Measurements from ENCODE around the gene PRSS8.

PRSS8 gene

DNA sequence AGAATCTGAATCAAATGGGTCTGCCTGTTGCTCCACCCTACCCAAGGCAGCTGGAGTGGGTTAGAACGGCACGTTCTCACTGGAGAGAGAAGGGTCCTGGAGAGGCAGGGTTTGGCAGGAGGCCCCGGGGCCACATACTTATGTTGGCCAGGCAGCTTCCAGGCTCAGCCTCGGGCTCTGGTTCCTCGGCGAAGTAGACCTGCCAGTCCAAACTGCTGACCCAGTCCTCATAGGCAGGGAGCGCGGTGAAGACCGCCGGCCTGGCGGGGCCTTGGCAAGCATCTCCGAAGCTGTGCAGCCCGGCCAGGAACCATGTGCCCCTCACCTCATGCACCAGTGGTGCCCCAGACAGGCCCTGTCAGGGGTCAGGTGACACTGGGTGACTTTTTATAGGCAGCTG is 51.5 kb downstream of the PRSS8 start:
- H3K4me3 ChIP-seq (ENCODE audit: low read length) = no peak overlapping the region
- no peak for DNase-seq (ENCODE audit: low read depth)
- no peak overlapping the region for H3K9ac ChIP-seq (ENCODE audit: low read length)
- peaks cover 11% of the 10 kb centered on the region for H3K4me1 ChIP-seq (ENCODE audit: control insufficient read depth, insufficient read depth, low read length)
- no peaks in the 10 kb centered on the region for H3K9me3 ChIP-seq (ENCODE audit: control insufficient read depth, low read length)
- peaks cover 28% of the 10 kb centered on the region for H3K36me3 ChIP-seq (ENCODE audit: control insufficient read depth, insufficient read depth, low read length, severe bottlenecking)
- no peaks in the 10 kb centered on the region for H3K27me3 ChIP-seq (replicated peaks; ENCODE audit: control insufficient read depth, insufficient read depth, low read length)

DNA sequence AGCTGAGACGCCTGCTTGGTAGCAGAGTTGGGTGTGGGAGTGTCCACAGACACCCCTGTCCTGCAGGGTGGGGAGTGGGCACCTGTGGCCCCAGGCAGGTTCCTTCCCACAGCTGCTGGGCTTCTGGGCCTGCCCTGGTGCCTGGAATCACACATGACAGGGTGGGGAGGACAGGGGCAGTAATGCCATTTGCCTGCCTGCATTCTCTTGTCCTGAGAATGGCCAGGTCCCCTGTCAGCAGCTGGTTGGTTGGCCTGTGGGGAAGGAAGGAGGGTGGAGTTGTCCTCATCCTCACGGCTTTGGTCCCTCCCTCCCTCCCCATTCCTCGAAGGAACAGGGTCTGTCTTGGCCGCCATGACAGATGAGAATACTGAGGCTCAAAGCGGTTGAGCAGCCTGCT is 52.0 kb downstream of the PRSS8 start:
- Histone ChIP-seq H3K4me1 (ENCODE audit: control insufficient read depth, insufficient read depth, low read length) (peaks cover 11% of the 10 kb centered on the region), H3K27me3 (replicated peaks; ENCODE audit: control insufficient read depth, insufficient read depth, low read length) (no peaks in the 10 kb centered on the region), H3K36me3 (ENCODE audit: control insufficient read depth, insufficient read depth, low read length, severe bottlenecking) (peaks cover 32% of the 10 kb centered on the region), H3K4me3 (ENCODE audit: low read length) (no peak overlapping the region), H3K9ac (ENCODE audit: low read length) (no peak overlapping the region), H3K9me3 (ENCODE audit: control insufficient read depth, low read length) (no peaks in the 10 kb centered on the region)
- no peak for DNase-seq (ENCODE audit: low read depth)

DNA sequence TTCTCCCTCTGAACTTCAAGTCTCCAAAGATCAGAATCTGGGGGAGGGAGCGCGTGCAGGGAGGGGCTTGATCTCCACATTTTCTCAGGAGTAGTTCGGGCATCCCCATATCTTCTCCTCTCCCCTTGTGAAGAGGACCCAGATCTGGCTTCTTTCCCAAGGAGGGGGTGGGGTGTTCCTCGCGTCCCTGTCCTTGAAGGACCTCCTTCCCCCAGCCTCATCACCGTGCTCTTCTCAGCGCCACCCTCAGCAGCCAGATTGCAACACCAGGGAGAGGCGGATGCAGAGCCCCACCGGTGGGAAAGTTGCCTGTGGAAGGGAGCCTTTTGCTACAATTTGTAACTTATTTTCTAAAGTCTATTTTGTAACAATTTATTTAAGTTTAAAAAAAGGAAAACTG is 52.4 kb downstream of the PRSS8 start:
- H3K36me3 ChIP-seq (ENCODE audit: control insufficient read depth, insufficient read depth, low read length, severe bottlenecking) = peaks cover 36% of the 10 kb centered on the region

DNA sequence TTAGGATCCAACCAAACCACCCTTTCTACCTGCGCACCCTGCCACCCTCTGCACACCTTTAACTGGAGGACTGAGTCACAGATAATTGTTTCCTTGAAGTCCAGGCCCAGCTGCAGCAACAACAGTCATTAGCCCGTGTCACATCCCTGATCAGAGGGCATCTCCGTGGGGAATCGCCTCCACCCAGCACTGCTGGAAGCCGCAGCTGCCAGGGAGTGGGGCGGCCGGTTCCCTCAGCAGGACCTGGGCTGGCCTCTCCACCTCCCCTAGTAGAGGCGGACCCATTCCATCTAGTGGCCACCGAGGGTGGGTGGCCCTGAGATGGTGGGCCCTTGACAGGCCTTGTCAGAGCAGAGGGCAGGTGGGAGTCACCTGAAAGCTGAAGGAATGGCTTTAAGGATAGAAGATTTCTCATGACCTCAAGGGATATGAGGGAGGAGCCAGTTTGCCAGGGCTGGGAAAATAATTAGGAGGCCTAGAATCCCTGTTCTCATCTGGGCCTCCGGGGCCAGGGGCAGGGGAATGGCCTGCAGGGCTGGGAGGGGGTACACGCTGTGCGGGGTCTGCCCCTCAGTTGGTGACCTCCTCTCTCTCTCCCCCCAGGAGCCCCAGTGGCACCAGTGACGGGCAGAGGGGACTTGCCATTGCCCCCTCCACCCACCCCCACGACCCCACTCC is 53.0 kb downstream of the PRSS8 start:
- Histone ChIP-seq H3K36me3 (ENCODE audit: control insufficient read depth, insufficient read depth, low read length, severe bottlenecking) (peaks cover 42% of the 10 kb centered on the region), H3K4me1 (ENCODE audit: control insufficient read depth, insufficient read depth, low read length) (peaks cover 11% of the 10 kb centered on the region), H3K9me3 (ENCODE audit: control insufficient read depth, low read length) (no peaks in the 10 kb centered on the region), H3K27me3 (replicated peaks; ENCODE audit: control insufficient read depth, insufficient read depth, low read length) (no peaks in the 10 kb centered on the region), H3K4me3 (ENCODE audit: low read length) (no peak overlapping the region), H3K9ac (ENCODE audit: low read length) (no peak overlapping the region)
- no peak for DNase-seq (ENCODE audit: low read depth)

More for the DNA sequence above, 52.4 kb downstream of the PRSS8 start:
- H3K27me3 ChIP-seq (replicated peaks; ENCODE audit: control insufficient read depth, insufficient read depth, low read length) = no peaks in the 10 kb centered on the region
- H3K9me3 ChIP-seq (ENCODE audit: control insufficient read depth, low read length) = no peaks in the 10 kb centered on the region
- no peak for DNase-seq (ENCODE audit: low read depth)
- peaks cover 11% of the 10 kb centered on the region for H3K4me1 ChIP-seq (ENCODE audit: control insufficient read depth, insufficient read depth, low read length)
- H3K9ac ChIP-seq (ENCODE audit: low read length) = no peak overlapping the region
- no peak overlapping the region for H3K4me3 ChIP-seq (ENCODE audit: low read length)

Data from adipocyte (in vitro differentiated cells).